Lung (tissue), 12 donors: Measurements from ENCODE around the gene TBXT. TPM values are rescaled to one million over a fixed set of nuclear protein-coding genes. Genes with fewer than 3 reads are reported as not detected.

Source experiments
- ATAC-seq: fragments of 200-7000 bp; cut with Tn5 transposase; one replicate; pipeline ENCODE4 v1.9.1; 2020; ENCODE audit warnings: moderate number of reproducible peaks; ENCODE audit not compliant: insufficient read depth, low FRiP score
- DNase-seq, 3 donors: peaks; one replicate each; pipeline ENCODE4 v3.0.0-alpha.2; 2013 to 2017
- H3K27ac ChIP-seq, 2 donors: one replicate each; pipeline ENCODE4 v1.5.1; 2013; ENCODE audit warnings: mild to moderate bottlenecking in 2 of 2, moderate library complexity in 2 of 2, control low read depth in 1 of 2, inconsistent platforms in 1 of 2, low read depth in 1 of 2, low read length in 1 of 2
- H3K27me3 ChIP-seq, 3 donors: one replicate each; pipeline ENCODE4 v1.5.1; 2013; ENCODE audit warnings: low read length in 2 of 3; ENCODE audit not compliant: control insufficient read depth in 3 of 3, insufficient read depth in 3 of 3
- H3K36me3 ChIP-seq, 4 donors: one replicate each; pipeline ENCODE4 v1.5.1; 2013; ENCODE audit warnings: low read length in 4 of 4, mild to moderate bottlenecking in 1 of 4, moderate library complexity in 1 of 4; ENCODE audit not compliant: control insufficient read depth in 4 of 4, insufficient read depth in 4 of 4
- H3K4me1 ChIP-seq, 5 donors: one replicate each; pipeline ENCODE4 v1.5.1; 2013; ENCODE audit warnings: low read length in 5 of 5, mild to moderate bottlenecking in 2 of 5, moderate library complexity in 1 of 5; ENCODE audit not compliant: control insufficient read depth in 5 of 5, insufficient read depth in 5 of 5
- H3K4me3 ChIP-seq: one replicate; pipeline ENCODE4 v1.5.1; 2013; ENCODE audit warnings: mild to moderate bottlenecking, control low read depth, moderate library complexity
- H3K9ac ChIP-seq, 2 donors: one replicate each; pipeline ENCODE4 v1.5.1; 2013; ENCODE audit warnings: low read length in 2 of 2, control low read depth in 1 of 2; ENCODE audit not compliant: insufficient read depth in 1 of 2
- H3K9me3 ChIP-seq, 4 donors: one replicate each; pipeline ENCODE4 v1.5.1; 2013; ENCODE audit warnings: low read length in 3 of 4, mild to moderate bottlenecking in 1 of 4, moderate library complexity in 1 of 4; ENCODE audit not compliant: control insufficient read depth in 4 of 4, insufficient read depth in 3 of 4
- WGBS, 2 donors: extraction: QIAGEN DNeasy Blood & Tissue Kit; methylation state at CpG; one replicate each; pipeline ENCODE4 v1.1.7; 2013; 5-methylcytosine and 5-hydroxymethylcytosine counted together
- polyA plus RNA-seq, 2 donors: library from polyadenylated mRNA; stranded (reverse); fragments of 200-250 nt; gene quantifications; one replicate each; pipeline ENCODE4 v1.2.1, GENCODE V29; 2013
- total RNA-seq, 2 donors: library from RNA; depleted of rRNA in 1 of 2; stranded (reverse); fragments of >200 nt in 1 of 2; gene quantifications; one replicate each; pipeline ENCODE4 v1.2.1, GENCODE V29; 2014 to 2021
- TF ChIP-seq, protein P1 (sequence below): IDR thresholded peaks from 2 replicates; pipeline ENCODE4 v1.5.1; 2012; ENCODE audit warnings: mild to moderate bottlenecking; ENCODE audit errors: control extremely low read depth, extremely low read depth
- donor health status: control.
- donor health status: control.
- donor health status: Bipolar disorder and iron deficiency.
- donor health status: healthy.
- donor health status: DM: yes; HTN: yes; CAD: no.

The TBXT gene
- total and polyA plus RNA-seq, 4 donors, result not detected

GRCh38 chr6:166151798-166152197 is 15.9 kb downstream of the TBXT start:
- peaks cover 0 to 17% (median 3%) of the 10 kb centered on the region in 4 donors for H3K9me3 ChIP-seq
- H3K4me3 ChIP-seq, result no peak overlapping the region
- H3K36me3 ChIP-seq, result no peaks in the 10 kb centered on the region
- WGBS, 2 donors, result 56 to 81% methylated on average over 1 of the region's 1 CpG
- ATAC-seq, result no peak
- no peak overlapping the region for H3K9ac ChIP-seq
- no peak overlapping the region for H3K27ac ChIP-seq
- no peaks in the 10 kb centered on the region for H3K27me3 ChIP-seq
- no peaks in the 10 kb centered on the region for H3K4me1 ChIP-seq
- DNase-seq, result no peak
- TF ChIP-seq, protein P1, sequence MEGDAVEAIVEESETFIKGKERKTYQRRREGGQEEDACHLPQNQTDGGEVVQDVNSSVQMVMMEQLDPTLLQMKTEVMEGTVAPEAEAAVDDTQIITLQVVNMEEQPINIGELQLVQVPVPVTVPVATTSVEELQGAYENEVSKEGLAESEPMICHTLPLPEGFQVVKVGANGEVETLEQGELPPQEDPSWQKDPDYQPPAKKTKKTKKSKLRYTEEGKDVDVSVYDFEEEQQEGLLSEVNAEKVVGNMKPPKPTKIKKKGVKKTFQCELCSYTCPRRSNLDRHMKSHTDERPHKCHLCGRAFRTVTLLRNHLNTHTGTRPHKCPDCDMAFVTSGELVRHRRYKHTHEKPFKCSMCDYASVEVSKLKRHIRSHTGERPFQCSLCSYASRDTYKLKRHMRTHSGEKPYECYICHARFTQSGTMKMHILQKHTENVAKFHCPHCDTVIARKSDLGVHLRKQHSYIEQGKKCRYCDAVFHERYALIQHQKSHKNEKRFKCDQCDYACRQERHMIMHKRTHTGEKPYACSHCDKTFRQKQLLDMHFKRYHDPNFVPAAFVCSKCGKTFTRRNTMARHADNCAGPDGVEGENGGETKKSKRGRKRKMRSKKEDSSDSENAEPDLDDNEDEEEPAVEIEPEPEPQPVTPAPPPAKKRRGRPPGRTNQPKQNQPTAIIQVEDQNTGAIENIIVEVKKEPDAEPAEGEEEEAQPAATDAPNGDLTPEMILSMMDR, result no peak

DNA sequence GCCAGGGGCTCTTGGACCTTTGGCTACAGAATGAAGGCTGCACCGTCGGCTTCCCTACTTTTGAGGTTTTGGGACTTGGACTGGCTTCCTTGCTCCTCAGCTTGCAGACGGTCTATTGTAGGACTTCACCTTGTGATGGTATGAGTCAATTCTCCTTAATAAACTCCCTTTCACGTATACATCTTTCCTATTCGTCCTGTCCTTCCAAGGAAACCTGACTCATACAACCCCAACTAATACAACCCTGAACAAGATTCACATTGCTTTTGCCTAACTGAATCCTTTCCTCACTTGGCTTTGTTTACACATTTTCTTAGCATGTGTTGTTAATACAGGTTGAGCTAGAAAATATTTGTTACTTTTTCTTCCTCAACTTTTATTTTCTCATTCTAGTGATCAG is 21.9 kb downstream of the TBXT start:
- peaks cover 0 to 17% (median 3%) of the 10 kb centered on the region in 4 donors for H3K9me3 ChIP-seq
- no peak overlapping the region for H3K27ac ChIP-seq
- no peaks in the 10 kb centered on the region for H3K27me3 ChIP-seq
- TF ChIP-seq, protein P1, result no peak
- WGBS, 2 donors, result 87 to 92% methylated on average over 5 of the region's 5 CpGs
- H3K36me3 ChIP-seq, result no peaks in the 10 kb centered on the region
- ATAC-seq, result no peak
- DNase-seq, result no peak
- H3K4me3 ChIP-seq, result no peak overlapping the region
- no peaks in the 10 kb centered on the region for H3K4me1 ChIP-seq
- no peak overlapping the region for H3K9ac ChIP-seq

- Histone ChIP-seq H3K36me3 (no peaks in the 10 kb centered on the region), H3K9me3 (peaks cover 0 to 3% (median 0%) of the 10 kb centered on the region in 4 donors), H3K4me3 (no peak overlapping the region), H3K27ac (no peak overlapping the region), H3K4me1 (no peaks in the 10 kb centered on the region), H3K9ac (no peak overlapping the region), H3K27me3 (no peaks in the 10 kb centered on the region)
- TF ChIP-seq, protein P1, result no peak
- ATAC-seq, result no peak
- 22 to 57% methylated on average over 2 of the region's 2 CpGs for WGBS, 2 donors
- peak in 2 of 3 donors; percentile 5 to 27 for DNase-seq
Measured at GRCh38 chr6:166143011-166143410, 24.6 kb downstream of the TBXT start.
